GM19239 (cell line): Measurements from ENCODE around the gene CCDC127.

Experiments used
- DNase-seq: peaks from one replicate; pipeline ENCODE4 v3.0.0; 2011; ENCODE audit warnings: low spot score; ENCODE audit not compliant: insufficient read length
- FAIRE-seq: peaks from 2 replicates; lab custom pipeline; 2011; peaks lifted over from hg19 to GRCh38; lab: Jason Lieb, UNC

Gene CCDC127

GRCh38 chr5:191949-192690 is 25.8 kb downstream of the CCDC127 start:
- no peak for FAIRE-seq
- no peak for DNase-seq

GRCh38 chr5:191036-191948 is 26.7 kb downstream of the CCDC127 start, which contains the start of gene LRRC14B:
Gene LRRC14B, plus strand, starts transcription at chr5:191495. Its CDS starts 44 bp downstream, at chr5:191539.
- FAIRE-seq: no peak
- peak; percentile 45 for DNase-seq

- DNase-seq: no peak
- FAIRE-seq: peak; percentile 21
Measured at GRCh38 chr5:190366-191035, 27.5 kb downstream of the CCDC127 start.

GRCh38 chr5:189976-190365 is 28.0 kb downstream of the CCDC127 start:
- FAIRE-seq (no peak), DNase-seq (no peak)

- DNase-seq (no peak), FAIRE-seq (no peak)
Measured at GRCh38 chr5:189486-189885, 28.5 kb downstream of the CCDC127 start.

GRCh38 chr5:188488-189481 is 29.2 kb downstream of the CCDC127 start:
- peak; percentile 99 for DNase-seq
- FAIRE-seq: peak; percentile 92

- DNase-seq (no peak), FAIRE-seq (no peak)
Measured at GRCh38 chr5:187617-188451, 30.1 kb downstream of the CCDC127 start.

GRCh38 chr5:187042-187431 is 30.9 kb downstream of the CCDC127 start:
- DNase-seq (no peak), FAIRE-seq (no peak)

- DNase-seq (no peak), FAIRE-seq (no peak)
Measured at GRCh38 chr5:186091-187041, 31.6 kb downstream of the CCDC127 start.

- DNase-seq (no peak), FAIRE-seq (no peak)
Measured at GRCh38 chr5:185095-186070, 32.6 kb downstream of the CCDC127 start.

- DNase-seq (no peak), FAIRE-seq (no peak)
Measured at GRCh38 chr5:184471-184870, 33.5 kb downstream of the CCDC127 start.

GRCh38 chr5:182126-182525 is 35.8 kb downstream of the CCDC127 start:
- no peak for DNase-seq
- FAIRE-seq: no peak

GRCh38 chr5:181566-181965 is 36.4 kb downstream of the CCDC127 start:
- DNase-seq (no peak), FAIRE-seq (no peak)

GRCh38 chr5:181160-181559 is 36.8 kb downstream of the CCDC127 start:
- DNase-seq: no peak
- FAIRE-seq: no peak

- no peak for FAIRE-seq
- DNase-seq: no peak
Measured at GRCh38 chr5:180286-180918, 37.6 kb downstream of the CCDC127 start.

GRCh38 chr5:179401-179800 is 38.6 kb downstream of the CCDC127 start:
- no peak for FAIRE-seq
- DNase-seq: no peak
